GM10266 (cell line): ENCODE results near the gene NCOR2.

ENCODE experiments used
- DNase-seq: peaks from one replicate; pipeline ENCODE4 v3.0.0; 2012; ENCODE audit errors: extremely low spot score
- CTCF ChIP-seq: IDR thresholded peaks from 2 replicates; pipeline ENCODE4 v1.5.1; 2012; ENCODE audit warnings: mild to moderate bottlenecking, low read depth; ENCODE audit not compliant: control insufficient read depth, insufficient read depth; ENCODE audit errors: missing control alignments

The NCOR2 gene

GRCh38 chr12:124610629-124611558 is 43.5 kb upstream of the NCOR2 start:
- no peak for DNase-seq
- no peak for TF ChIP-seq CTCF

GRCh38 chr12:124610021-124610612 is 42.7 kb upstream of the NCOR2 start:
- TF ChIP-seq CTCF, result no peak
- DNase-seq, result no peak

- TF ChIP-seq CTCF, result no peak
- DNase-seq, result peak; percentile 66
Observed at GRCh38 chr12:124609041-124609989, 41.9 kb upstream of the NCOR2 start.

GRCh38 chr12:124608450-124608870 is 41.0 kb upstream of the NCOR2 start:
- no peak for DNase-seq
- no peak for TF ChIP-seq CTCF

GRCh38 chr12:124607681-124608425 is 40.4 kb upstream of the NCOR2 start:
- no peak for TF ChIP-seq CTCF
- no peak for DNase-seq

GRCh38 chr12:124605883-124606774 is 38.7 kb upstream of the NCOR2 start:
- DNase-seq, result no peak
- TF ChIP-seq CTCF, result no peak
